WTC11 (cell line): ENCODE measurements around the gene NDUFA1. TPM values are rescaled to one million over a fixed set of nuclear protein-coding genes. Genes with fewer than 3 reads are reported as not detected.
A peak's percentile ranks its signal among the peaks of the same experiment; 100 is the strongest.
"Not testable (repeated sequence)": the region's sequence is repeated elsewhere in the genome, so short reads cannot be mapped to it uniquely, and the experiment has no call there.

ENCODE experiments used
- ATAC-seq: fragments of 200-7000 bp; cut with Tn5 transposase; 2 replicates; pipeline ENCODE4 v1.10.0; 2021; ENCODE audit warnings: mild to moderate bottlenecking, moderate library complexity
- Bru-seq: library from RNA; stranded (reverse); fragments of 400-500 nt; gene quantifications from one replicate; lab custom pipeline; 2021; lab: Mats Ljungman, UMichigan
- CTCF ChIA-PET: fragments of 300-600 bp; sonication (Branson Sonifier 250); formaldehyde crosslinking; loops from one replicate; lab custom pipeline; 2021; ENCODE audit warnings: antibody characterized with exemption; lab: Charles Lee
- POLR2A ChIA-PET: fragments of 350-600 bp; sonication (Branson Sonifier 250); formaldehyde crosslinking; loops from one replicate; lab custom pipeline; 2021; ENCODE audit warnings: antibody characterized with exemption; lab: Charles Lee
- DNase-seq: peaks from one replicate; pipeline ENCODE4 v3.0.0; 2021; ENCODE audit warnings: low spot score
- H3K27ac Mint-ChIP-seq: 2 replicates; pipeline ENCODE4 v1.8.0; 2021; ENCODE audit warnings: mixed read lengths
- H3K27me3 Mint-ChIP-seq: 2 replicates; pipeline ENCODE4 v1.8.0; 2021; ENCODE audit warnings: low read depth, mild to moderate bottlenecking, moderate library complexity, mixed read lengths
- H3K36me3 Mint-ChIP-seq: 2 replicates; pipeline ENCODE4 v1.8.0; 2021; ENCODE audit warnings: mixed read lengths
- H3K4me1 Mint-ChIP-seq: 2 replicates; pipeline ENCODE4 v1.8.0; 2022; ENCODE audit warnings: mixed read lengths
- H3K4me3 Mint-ChIP-seq: 2 replicates; pipeline ENCODE4 v1.8.0; 2021; ENCODE audit warnings: mild to moderate bottlenecking, moderate library complexity, mixed read lengths
- H3K9me3 Mint-ChIP-seq: 2 replicates; pipeline ENCODE4 v1.8.0; 2021; ENCODE audit warnings: mixed read lengths
- ATF6 ChIP-seq: sonication (generic); formaldehyde crosslinking; IDR thresholded peaks from 2 replicates; pipeline ENCODE4 v1.8.1; 2023; ENCODE audit warnings: mild to moderate bottlenecking, missing genetic modification reagents
- CREM ChIP-seq: sonication (generic); formaldehyde crosslinking; IDR thresholded peaks from 2 replicates; pipeline ENCODE4 v1.8.1; 2022; ENCODE audit warnings: mild to moderate bottlenecking, missing genetic modification reagents, moderate library complexity
- E2F1 ChIP-seq: sonication (generic); formaldehyde crosslinking; IDR thresholded peaks from 2 replicates; pipeline ENCODE4 v1.8.0; 2022; ENCODE audit warnings: mild to moderate bottlenecking, missing genetic modification reagents
- ERG ChIP-seq: fragments of 250-450 bp; sonication (Bioruptor Pico); IDR thresholded peaks from 2 replicates; pipeline ENCODE4 v1.8.0; 2021; ENCODE audit warnings: mild to moderate bottlenecking
- ESRRA ChIP-seq: sonication (generic); formaldehyde crosslinking; IDR thresholded peaks from 2 replicates; pipeline ENCODE4 v1.8.1; 2022; ENCODE audit warnings: mild to moderate bottlenecking, missing genetic modification reagents, borderline replicate concordance
- GABPB1 ChIP-seq: sonication (generic); formaldehyde crosslinking; IDR thresholded peaks from 2 replicates; pipeline ENCODE4 v1.8.1; 2023; ENCODE audit warnings: mild to moderate bottlenecking, missing genetic modification reagents
- GRHL2 ChIP-seq: fragments of 250-450 bp; sonication (Bioruptor Pico); IDR thresholded peaks from 2 replicates; pipeline ENCODE4 v1.8.0; 2022; ENCODE audit warnings: mild to moderate bottlenecking, moderate library complexity; ENCODE audit not compliant: insufficient replicate concordance, severe bottlenecking
- GTF2I ChIP-seq: fragments of 250-450 bp; sonication (Bioruptor Pico); conservative IDR thresholded peaks from 2 replicates; pipeline ENCODE4 v1.4.0; 2021; ENCODE audit warnings: mild to moderate bottlenecking
- MAX ChIP-seq: sonication (generic); formaldehyde crosslinking; IDR thresholded peaks from 2 replicates; pipeline ENCODE4 v1.8.0; 2022; ENCODE audit warnings: mild to moderate bottlenecking, missing genetic modification reagents
- PRRX2 ChIP-seq: fragments of 250-450 bp; sonication (Bioruptor Pico); IDR thresholded peaks from 2 replicates; pipeline ENCODE4 v1.8.0; 2021; ENCODE audit warnings: mild to moderate bottlenecking
- SP1 ChIP-seq: sonication (generic); formaldehyde crosslinking; conservative IDR thresholded peaks from 2 replicates; pipeline ENCODE4 v1.8.1; 2022; ENCODE audit warnings: missing genetic modification reagents
- TP53 ChIP-seq: sonication (generic); formaldehyde crosslinking; IDR thresholded peaks from 2 replicates; pipeline ENCODE4 v1.8.1; 2023; ENCODE audit warnings: mild to moderate bottlenecking, missing genetic modification reagents
- ZBTB43 ChIP-seq: sonication (generic); formaldehyde crosslinking; IDR thresholded peaks from 2 replicates; pipeline ENCODE4 v1.8.1; 2023; ENCODE audit warnings: mild to moderate bottlenecking, missing genetic modification reagents
- ZNF512 ChIP-seq: sonication (generic); formaldehyde crosslinking; IDR thresholded peaks from 2 replicates; pipeline ENCODE4 v1.8.1; 2022; ENCODE audit warnings: missing genetic modification reagents, borderline replicate concordance
- long read RNA-seq, 3 experiments: library from RNA in 1 of 3; library from capped mRNA in 1 of 3; library from polyadenylated mRNA in 1 of 3; unstranded in 2 of 3; stranded (forward) in 1 of 3; transcript quantifications; one replicate each; pipeline ENCODE4 v2.0.0, GENCODE V29; 2021
- total RNA-seq: library from RNA; stranded (reverse); gene quantifications from 3 replicates; pipeline ENCODE4 v1.2.3, GENCODE V29; 2021

Gene NDUFA1
- 84.3 to 89.9 TPM (median 89.4 TPM) in 3 replicates for total RNA-seq
- Bru-seq, nascent RNA = percentile 79 among the genes with signal in this experiment
- long read RNA-seq, experiment 1, transcript NDUFA1-201 (3 exons, 766 nt) = major isoform, 133 of 135 reads
- long read RNA-seq, experiment 1, partial matches to known transcripts = 1 of 135 reads
- long read RNA-seq, experiment 1, other reads (novel, unspliced or antisense) = 1 of 135 reads
- long read RNA-seq, experiment 2, transcript NDUFA1-201 (3 exons, 766 nt) = major isoform, 264 of 272 reads
- long read RNA-seq, experiment 2, partial matches to known transcripts = 1 of 272 reads
- long read RNA-seq, experiment 2, other reads (novel, unspliced or antisense) = 7 of 272 reads
- long read RNA-seq, experiment 3, partial matches to known transcripts = 0 of 1 reads
- long read RNA-seq, experiment 3, other reads (novel, unspliced or antisense) = 0 of 1 reads

GRCh38 chrX:119871599-119872395 lies at the start of gene NDUFA1, which contains the start of gene RNF113A:
Gene NDUFA1 (plus strand): TSS chrX:119871832. CDS start chrX:119871912, 80 bp downstream.
Gene RNF113A (minus strand): TSS chrX:119871733. CDS start chrX:119871613, 120 bp downstream.
- ATAC-seq (peak; percentile 94), DNase-seq (peak; percentile 70)
- Mint-ChIP-seq H3K36me3 (peaks cover 6% of the 10 kb centered on the region; the same call in 1 of the 2 replicates), H3K27me3 (no peaks in the 10 kb centered on the region), H3K27ac (peak within 1 kb of the TSS; percentile 97), H3K4me3 (peak within 1 kb of the TSS; percentile 90), H3K9me3 (no peaks in the 10 kb centered on the region), H3K4me1 (peaks cover 10% of the 10 kb centered on the region; the same call in 1 of the 2 replicates)
- POLR2A ChIA-PET = interaction anchor here (1.6 to 2.4 kb wide), 2 partner anchors 19 to 80 kb away, joined by 9 to 12 read pairs; partner anchors contain the start of genes RPL39 and UPF3B
- CTCF ChIA-PET = interaction anchor here (1.4 kb wide), 1 partner anchor 16 kb away, joined by 7 read pairs; no protein-coding TSS in a partner anchor
- TF ChIP-seq TP53 (CRISPR knock-in tag) (no peak), CREM (CRISPR knock-in tag) (0 out of 2 replicates have a peak, but pooled peaks have one; percentile 35), MAX (CRISPR knock-in tag) (peak; percentile 20; the same call in 1 of the 2 replicates), ERG (CRISPR knock-in tag) (no peak), GTF2I (CRISPR knock-in tag) (no peak), ESRRA (CRISPR knock-in tag) (peak; percentile 81; the same call in 1 of the 2 replicates), GABPB1 (CRISPR knock-in tag) (peak; percentile 70), SP1 (0 out of 2 replicates have a peak, but pooled peaks have one; percentile 40)

GRCh38 chrX:119824221-119824620 lies 47.4 kb upstream of the NDUFA1 start:
- H3K4me3 Mint-ChIP-seq, H3K9me3 Mint-ChIP-seq, CTCF ChIA-PET, H3K27me3 Mint-ChIP-seq, H3K27ac Mint-ChIP-seq, H3K4me1 Mint-ChIP-seq, DNase-seq, POLR2A ChIA-PET, ATAC-seq, H3K36me3 Mint-ChIP-seq: not testable (repeated sequence)

- DNase-seq = no peak
Observed at GRCh38 chrX:119826399-119826959, 45.2 kb upstream of the NDUFA1 start.

More at GRCh38 chrX:119826399-119826959, 45.2 kb upstream of the NDUFA1 start:
- ChIA-PET CTCF (no interaction called here), POLR2A (no interaction called here)
- Mint-ChIP-seq H3K27me3 (no peaks in the 10 kb centered on the region), H3K9me3 (no peaks in the 10 kb centered on the region), H3K27ac (no peak overlapping the region), H3K36me3 (peaks cover 19% of the 10 kb centered on the region), H3K4me1 (no peaks in the 10 kb centered on the region), H3K4me3 (no peak overlapping the region)
- no peak for ATAC-seq
- no peak for TF ChIP-seq TP53 (CRISPR knock-in tag)
- no peak for TF ChIP-seq GRHL2 (CRISPR knock-in tag)
- TF ChIP-seq ATF6 = no peak
- no peak for TF ChIP-seq ZNF512 (CRISPR knock-in tag)
- no peak for TF ChIP-seq PRRX2
- TF ChIP-seq E2F1 (CRISPR knock-in tag) = no peak
- no peak for TF ChIP-seq ZBTB43 (CRISPR knock-in tag)
